AG20443 (cell line): ENCODE results near the gene PRKCD.
A peak's percentile ranks its signal among the peaks of the same experiment; 100 is the strongest.

Experiments used
- DNase-seq: peaks from one replicate; pipeline ENCODE4 v3.0.0; 2012; ENCODE audit warnings: low spot score, mixed read lengths

The PRKCD gene

GRCh38 chr3:53160660-53161449, at the start of gene PRKCD:
PRKCD (plus strand) TSS chr3:53161209; CDS start chr3:53178423, 17,214 bp downstream.
- peak; percentile 97 for DNase-seq

GRCh38 chr3:53111822-53112221, 49.2 kb upstream of the PRKCD start:
- DNase-seq: no peak

- no peak for DNase-seq
Measured at GRCh38 chr3:53113293-53114010, 47.6 kb upstream of the PRKCD start.

- peak; percentile 91 for DNase-seq
Measured at GRCh38 chr3:53114011-53114400, 47.0 kb upstream of the PRKCD start.

GRCh38 chr3:53114412-53115074, 46.5 kb upstream of the PRKCD start:
- DNase-seq: peak; percentile 41

GRCh38 chr3:53116956-53117355, 44.1 kb upstream of the PRKCD start:
- no peak for DNase-seq

- no peak for DNase-seq
Measured at GRCh38 chr3:53120336-53120735, 40.7 kb upstream of the PRKCD start.

GRCh38 chr3:53122255-53122932, 38.6 kb upstream of the PRKCD start:
- DNase-seq: no peak

GRCh38 chr3:53122933-53123305, 38.1 kb upstream of the PRKCD start:
- no peak for DNase-seq

- no peak for DNase-seq
Measured at GRCh38 chr3:53123510-53123909, 37.5 kb upstream of the PRKCD start.

- no peak for DNase-seq
Measured at GRCh38 chr3:53123953-53124352, 37.1 kb upstream of the PRKCD start.

GRCh38 chr3:53126601-53127000, 34.4 kb upstream of the PRKCD start:
- no peak for DNase-seq

GRCh38 chr3:53129344-53129743, 31.7 kb upstream of the PRKCD start:
- no peak for DNase-seq

- peak; percentile 96 for DNase-seq
Measured at GRCh38 chr3:53130179-53131061, 30.6 kb upstream of the PRKCD start, which contains the start of gene RFT1. RFT1 (minus strand) TSS chr3:53130435; CDS start chr3:53130400, 35 bp downstream.

GRCh38 chr3:53131096-53131495, 29.9 kb upstream of the PRKCD start:
- no peak for DNase-seq

GRCh38 chr3:53132347-53132746, 28.7 kb upstream of the PRKCD start:
- no peak for DNase-seq

GRCh38 chr3:53134631-53135232, 26.3 kb upstream of the PRKCD start:
- DNase-seq: peak; percentile 89

GRCh38 chr3:53137221-53137620, 23.8 kb upstream of the PRKCD start:
- no peak for DNase-seq

GRCh38 chr3:53137835-53138446, 23.1 kb upstream of the PRKCD start:
- DNase-seq: no peak
